IgD-negative memory B cell (primary cell): ENCODE data around the gene OST4. TPM values are rescaled to one million over a fixed set of nuclear protein-coding genes. Genes with fewer than 3 reads are reported as not detected.
A peak's percentile ranks its signal among the peaks of the same experiment; 100 is the strongest.

ENCODE experiments used
- H3K27ac Mint-ChIP-seq, 3 donors: one replicate each; pipeline ENCODE4 v1.8.0; 2020 to 2022; ENCODE audit warnings: mild to moderate bottlenecking in 3 of 3, mixed read lengths in 3 of 3, moderate library complexity in 1 of 3
- H3K27me3 Mint-ChIP-seq: one replicate; pipeline ENCODE4 v1.8.0; 2021; ENCODE audit warnings: mixed read lengths
- H3K36me3 Mint-ChIP-seq: one replicate; pipeline ENCODE4 v1.8.0; 2020; ENCODE audit warnings: mild to moderate bottlenecking, mixed read lengths
- H3K4me1 Mint-ChIP-seq, 3 donors: one replicate each; pipeline ENCODE4 v1.8.0; 2020 to 2022; ENCODE audit warnings: mixed read lengths in 3 of 3, mild to moderate bottlenecking in 1 of 3
- H3K4me3 Mint-ChIP-seq, 4 donors: one replicate each; pipeline ENCODE4 v1.8.0; 2020 to 2022; ENCODE audit warnings: mild to moderate bottlenecking in 4 of 4, mixed read lengths in 4 of 4, moderate library complexity in 3 of 4
- H3K9me3 Mint-ChIP-seq, 3 donors: one replicate each; pipeline ENCODE4 v1.8.0; 2020 to 2021; ENCODE audit warnings: mixed read lengths in 3 of 3, mild to moderate bottlenecking in 1 of 3
- polyA plus RNA-seq: library from polyadenylated mRNA; unstranded; fragments of 300-500 nt; fragmentation: Illumina TruSeq; gene quantifications from one replicate; pipeline ENCODE4 v1.2.3, GENCODE V29; 2021

Gene OST4
- polyA plus RNA-seq, 1 donor from 2014 or later = 723 TPM

GRCh38 chr2:27057184-27057583, 14.3 kb downstream of the OST4 start:
- Mint-ChIP-seq H3K27ac (peak overlapping the region in 1 of 3 donors; percentile 59), H3K4me1 (peaks cover 0 to 7% (median 3%) of the 10 kb centered on the region in 3 donors), H3K36me3 (no peaks in the 10 kb centered on the region), H3K27me3 (no peaks in the 10 kb centered on the region), H3K4me3 (peak overlapping the region in 1 of 4 donors; percentile 23), H3K9me3 (no peaks in the 10 kb centered on the region)

- H3K4me3 Mint-ChIP-seq = peak overlapping the region in 3 of 4 donors; percentile 12 to 95 (median 38)
- peaks cover 6% of the 10 kb centered on the region for H3K27me3 Mint-ChIP-seq
- peaks cover 10 to 12% (median 11%) of the 10 kb centered on the region in 3 donors for H3K4me1 Mint-ChIP-seq
- peaks cover 0 to 7% (median 0%) of the 10 kb centered on the region in 3 donors for H3K9me3 Mint-ChIP-seq
- H3K27ac Mint-ChIP-seq = peak overlapping the region in 2 of 3 donors; percentile 3 to 100
- H3K36me3 Mint-ChIP-seq = peaks cover 2% of the 10 kb centered on the region
Measured at GRCh38 chr2:27054721-27055120, 16.7 kb downstream of the OST4 start.

- H3K9me3 Mint-ChIP-seq = peaks cover 0 to 7% (median 0%) of the 10 kb centered on the region in 3 donors
- peak overlapping the region in 2 of 3 donors; percentile 3 to 100 for H3K27ac Mint-ChIP-seq
- peaks cover 2% of the 10 kb centered on the region for H3K36me3 Mint-ChIP-seq
- peak overlapping the region in 3 of 4 donors; percentile 67 to 95 (median 75) for H3K4me3 Mint-ChIP-seq
- peaks cover 6% of the 10 kb centered on the region for H3K27me3 Mint-ChIP-seq
- peaks cover 12 to 16% (median 13%) of the 10 kb centered on the region in 3 donors for H3K4me1 Mint-ChIP-seq
Measured at GRCh38 chr2:27053776-27054175, 17.7 kb downstream of the OST4 start.

GRCh38 chr2:27053321-27053720, 18.1 kb downstream of the OST4 start:
- Mint-ChIP-seq H3K4me1 (peaks cover 12 to 13% (median 13%) of the 10 kb centered on the region in 3 donors), H3K27me3 (peaks cover 6% of the 10 kb centered on the region), H3K4me3 (peak overlapping the region; percentile 6 to 95 (median 64))

DNA sequence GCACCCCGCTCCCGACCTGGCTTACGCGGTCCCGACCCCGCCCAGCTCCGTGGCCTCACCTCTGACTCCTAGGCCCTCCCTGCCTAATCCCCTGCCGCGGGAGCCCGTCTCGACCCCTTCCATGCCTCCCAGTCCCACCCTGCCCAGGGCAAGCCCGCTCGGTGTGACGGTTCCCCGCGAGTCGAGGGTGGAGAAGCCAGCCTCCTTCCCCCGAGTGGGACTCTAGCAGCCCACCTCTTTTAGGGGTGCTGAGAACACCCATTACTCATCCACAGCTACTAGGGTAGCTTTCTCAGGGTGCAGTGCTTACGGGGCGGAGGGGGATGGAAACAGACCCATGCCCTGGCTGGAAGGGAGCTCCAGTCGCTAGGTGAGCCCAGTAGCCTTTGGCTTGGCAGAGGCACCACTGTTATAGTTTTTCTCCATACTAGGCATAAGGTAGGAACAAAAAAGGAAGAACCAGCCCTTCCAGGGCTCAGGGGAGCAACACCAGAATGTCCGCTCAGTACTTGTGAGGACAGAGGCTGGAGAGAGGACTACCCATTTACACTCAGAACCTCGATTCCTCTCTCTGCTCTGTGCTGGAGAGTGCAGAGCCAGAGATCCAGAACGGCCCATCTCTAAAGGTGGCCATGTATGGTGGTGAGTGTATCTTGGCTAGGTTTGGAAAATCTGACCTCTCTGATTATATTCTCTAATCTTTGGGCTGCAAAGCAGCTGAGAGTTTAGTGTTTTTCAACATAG, 19.4 kb downstream of the OST4 start:
- Mint-ChIP-seq H3K27me3 (peaks cover 6% of the 10 kb centered on the region), H3K9me3 (peaks cover 0 to 7% (median 0%) of the 10 kb centered on the region in 3 donors), H3K4me3 (peak overlapping the region; percentile 94 to 100 (median 94)), H3K27ac (peak overlapping the region; percentile 92 to 100 (median 100)), H3K4me1 (peaks cover 12 to 15% (median 15%) of the 10 kb centered on the region in 3 donors), H3K36me3 (peaks cover 2% of the 10 kb centered on the region)

More at GRCh38 chr2:27053321-27053720, 18.1 kb downstream of the OST4 start:
- Mint-ChIP-seq H3K36me3 (peaks cover 2% of the 10 kb centered on the region), H3K27ac (peak overlapping the region in 1 of 3 donors; percentile 100), H3K9me3 (peaks cover 0 to 7% (median 0%) of the 10 kb centered on the region in 3 donors)

DNA sequence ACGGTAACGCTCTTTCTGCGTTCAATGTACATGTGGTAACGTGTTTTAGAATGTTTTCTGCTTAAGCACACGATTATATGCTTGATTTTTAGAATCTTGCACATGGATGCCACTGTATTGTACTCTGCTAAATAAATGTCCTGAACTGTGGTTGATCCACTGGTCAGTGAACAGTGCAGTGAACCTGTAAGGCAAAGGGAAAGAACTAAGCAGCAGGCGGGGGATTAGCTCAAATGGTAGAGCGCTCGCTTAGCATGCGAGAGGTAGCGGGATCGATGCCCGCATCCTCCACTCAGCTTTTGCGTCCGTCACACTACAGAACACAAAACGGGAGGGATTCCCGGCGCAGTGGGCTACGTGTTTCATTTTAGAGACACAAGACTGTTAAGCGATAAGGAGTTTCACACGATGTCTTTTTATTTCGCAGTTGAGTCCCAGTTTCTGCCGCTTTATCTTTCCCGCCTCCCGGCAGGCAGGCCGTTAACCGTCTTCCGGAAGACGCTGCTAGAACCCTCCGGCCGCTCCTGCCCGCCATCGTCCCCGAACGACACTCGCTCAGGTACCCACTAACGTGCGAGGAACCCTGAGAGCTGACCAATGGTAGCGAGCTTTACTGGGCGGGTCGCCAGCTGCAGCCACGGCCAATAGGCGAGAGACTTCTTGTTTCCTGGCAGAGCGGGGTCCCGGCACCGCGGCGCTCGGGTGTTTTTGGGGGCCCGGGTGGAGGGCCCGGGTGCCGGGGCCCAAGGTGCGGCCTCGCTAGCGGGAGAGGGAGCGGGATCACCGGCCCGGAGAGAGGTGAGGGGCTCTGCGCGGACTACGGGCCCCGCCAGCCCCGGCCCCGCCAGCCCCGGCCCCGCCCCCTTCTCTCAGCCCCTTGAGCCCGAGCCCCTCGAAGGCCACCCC, 20.2 kb downstream of the OST4 start, which contains the start of gene AGBL5:
AGBL5 (plus strand) TSS at position 673 of the 906 bp plus-strand sequence. CDS start 1,291 bp downstream, outside the sequence.
- peaks cover 12 to 15% (median 15%) of the 10 kb centered on the region in 3 donors for H3K4me1 Mint-ChIP-seq
- H3K36me3 Mint-ChIP-seq = peaks cover 2% of the 10 kb centered on the region
- H3K27me3 Mint-ChIP-seq = peaks cover 6% of the 10 kb centered on the region

DNA sequence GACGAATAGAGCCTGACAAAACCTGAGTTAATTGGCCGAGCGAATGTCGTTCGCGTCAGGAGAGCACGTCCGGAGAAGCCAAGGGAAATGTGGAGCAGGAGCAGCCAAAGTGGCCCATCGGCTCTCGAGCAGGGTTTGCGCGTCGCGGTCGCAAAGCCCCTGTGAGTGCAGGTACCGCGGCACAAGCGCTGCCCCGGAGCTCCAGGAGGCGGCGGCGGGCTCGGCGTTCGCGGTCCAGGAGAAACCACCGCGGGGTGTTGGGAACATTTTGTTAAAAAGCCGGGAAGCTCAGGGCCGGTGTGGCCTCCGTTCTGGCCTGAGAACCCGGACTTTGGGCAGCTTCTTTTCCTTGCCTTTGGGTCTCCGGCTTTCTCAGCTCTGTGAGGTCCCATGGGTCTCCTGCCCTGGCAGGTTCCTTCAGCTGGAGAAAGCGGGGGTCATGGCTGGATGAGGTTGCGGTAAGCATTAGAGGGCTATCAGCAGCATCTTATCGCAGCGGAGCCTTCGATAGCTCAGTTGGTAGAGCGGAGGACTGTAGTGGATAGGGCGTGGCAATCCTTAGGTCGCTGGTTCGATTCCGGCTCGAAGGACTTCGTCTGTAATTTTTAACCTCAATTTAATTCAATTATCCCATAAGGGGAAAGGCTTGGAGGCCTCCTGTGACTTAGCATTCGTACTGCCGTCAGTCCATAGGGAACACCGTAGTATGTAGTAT, 21.0 kb downstream of the OST4 start:
- Mint-ChIP-seq H3K27ac (peak overlapping the region; percentile 100), H3K9me3 (peaks cover 0 to 7% (median 0%) of the 10 kb centered on the region in 3 donors), H3K4me3 (peak overlapping the region; percentile 94 to 100 (median 97)), H3K36me3 (peaks cover 2% of the 10 kb centered on the region), H3K27me3 (peaks cover 6% of the 10 kb centered on the region), H3K4me1 (peaks cover 12 to 15% (median 15%) of the 10 kb centered on the region in 3 donors)

More for the DNA sequence above, 20.2 kb downstream of the OST4 start, which contains the start of gene AGBL5:
- Mint-ChIP-seq H3K4me3 (peak within 1 kb of the TSS; percentile 94 to 100 (median 97)), H3K27ac (peak within 1 kb of the TSS; percentile 100), H3K9me3 (peaks cover 0 to 7% (median 0%) of the 10 kb centered on the region in 3 donors)

GRCh38 chr2:27049422-27050280, 21.8 kb downstream of the OST4 start:
- peak overlapping the region; percentile 94 to 100 (median 97) for H3K4me3 Mint-ChIP-seq
- peak overlapping the region; percentile 100 for H3K27ac Mint-ChIP-seq
- peaks cover 12 to 15% (median 15%) of the 10 kb centered on the region in 3 donors for H3K4me1 Mint-ChIP-seq
- peaks cover 0 to 7% (median 0%) of the 10 kb centered on the region in 3 donors for H3K9me3 Mint-ChIP-seq
- peaks cover 2% of the 10 kb centered on the region for H3K36me3 Mint-ChIP-seq
- H3K27me3 Mint-ChIP-seq = peaks cover 6% of the 10 kb centered on the region

DNA sequence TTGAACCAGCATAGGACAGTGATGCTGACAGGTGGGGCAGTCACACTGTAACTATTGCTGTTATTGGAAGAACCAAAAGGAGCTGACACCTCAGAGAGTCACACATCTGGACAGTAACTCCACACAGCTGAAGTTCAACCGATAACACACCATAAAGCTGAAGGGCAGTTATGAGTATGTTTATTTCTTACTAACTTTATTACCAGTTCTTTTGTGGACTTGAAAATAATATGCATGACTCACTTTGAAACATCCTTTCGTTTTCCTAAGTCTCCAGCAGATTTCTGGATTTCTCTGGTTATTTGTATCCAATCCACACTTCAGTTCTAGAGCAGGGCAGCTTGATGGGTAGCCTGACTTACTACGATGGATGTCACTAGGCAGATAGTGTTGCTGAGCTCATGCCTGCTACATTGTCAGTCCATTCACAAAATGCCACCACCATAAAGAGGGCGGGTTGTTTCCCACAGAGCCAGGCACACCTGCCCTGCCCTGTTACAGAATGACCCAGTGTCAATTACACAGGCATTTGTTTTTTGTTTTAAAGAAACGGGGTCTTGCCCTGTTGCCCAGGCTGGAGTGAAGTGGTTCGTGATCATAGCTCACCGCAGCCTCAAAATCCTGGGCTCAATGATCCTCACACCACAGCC, 28.3 kb downstream of the OST4 start:
- Mint-ChIP-seq H3K27ac (peak overlapping the region; percentile 69 to 97 (median 96)), H3K36me3 (peaks cover 5% of the 10 kb centered on the region), H3K4me3 (peak overlapping the region in 2 of 4 donors; percentile 12 to 42), H3K4me1 (peaks cover 14 to 24% (median 17%) of the 10 kb centered on the region in 3 donors), H3K9me3 (no peaks in the 10 kb centered on the region), H3K27me3 (no peaks in the 10 kb centered on the region)

DNA sequence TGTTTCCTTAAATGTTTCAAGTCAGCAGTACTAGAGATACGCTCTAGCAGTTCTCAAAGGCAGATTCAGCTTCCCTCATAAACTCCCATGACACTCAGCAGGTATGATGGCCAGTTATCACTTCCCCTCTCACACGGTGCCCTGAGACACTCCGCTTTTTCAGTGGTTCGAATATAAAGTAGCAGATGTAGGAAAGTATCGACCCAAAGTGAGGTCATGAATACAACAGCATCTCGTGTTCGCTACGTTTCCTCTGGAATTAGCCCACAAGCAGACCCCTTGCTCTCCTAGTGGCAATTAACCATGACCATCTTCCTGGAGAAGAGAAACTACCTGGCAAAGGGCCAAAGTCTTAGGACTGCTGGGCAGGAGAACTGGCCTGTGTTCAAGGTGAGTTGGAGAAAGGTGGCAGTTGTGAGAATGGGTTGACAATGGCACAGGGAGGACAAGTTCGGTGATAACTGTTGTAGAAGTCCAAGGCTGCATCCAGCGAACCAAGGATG, 29.2 kb downstream of the OST4 start:
- Mint-ChIP-seq H3K36me3 (peaks cover 5% of the 10 kb centered on the region), H3K4me3 (peak overlapping the region; percentile 42 to 85 (median 68)), H3K27me3 (no peaks in the 10 kb centered on the region), H3K9me3 (no peaks in the 10 kb centered on the region), H3K27ac (peak overlapping the region; percentile 69 to 97 (median 96)), H3K4me1 (peaks cover 14 to 23% (median 17%) of the 10 kb centered on the region in 3 donors)

- Mint-ChIP-seq H3K27ac (peak overlapping the region; percentile 69 to 97 (median 96)), H3K27me3 (no peaks in the 10 kb centered on the region), H3K36me3 (peaks cover 5% of the 10 kb centered on the region), H3K9me3 (no peaks in the 10 kb centered on the region), H3K4me1 (peaks cover 14 to 23% (median 17%) of the 10 kb centered on the region in 3 donors), H3K4me3 (peak overlapping the region; percentile 42 to 85 (median 68))
Measured at GRCh38 chr2:27041752-27042151, 29.7 kb downstream of the OST4 start.

GRCh38 chr2:27040282-27040681, 31.2 kb downstream of the OST4 start:
- Mint-ChIP-seq H3K4me3 (peak overlapping the region in 1 of 4 donors; percentile 74), H3K9me3 (no peaks in the 10 kb centered on the region), H3K4me1 (peaks cover 14 to 23% (median 17%) of the 10 kb centered on the region in 3 donors), H3K27ac (peak overlapping the region in 1 of 3 donors; percentile 97), H3K36me3 (peaks cover 5% of the 10 kb centered on the region), H3K27me3 (no peaks in the 10 kb centered on the region)
